ENCODE measurements around the gene TAL1. TPM values are rescaled to one million over a fixed set of nuclear protein-coding genes. Genes with fewer than 3 reads are reported as not detected.

TAL1 gene
- total and polyA plus RNA-seq, 2 of the 13 experiments (the other 11 are each of a cell fraction or from before 2014, with no cell fraction given), result 0.05 TPM; not detected in 1

GRCh38 chr1:47178020-47178419, 54.0 kb downstream of the TAL1 start (continued):
- TF ChIP-seq TEF (CRISPR knock-in tag; IDR thresholded peaks at IDR 0.05) (no peak), BHLHE40 (IDR thresholded peaks at IDR 0.05; ENCODE audit: low read length) (no peak), THAP7 (CRISPR knock-in tag; IDR thresholded peaks at IDR 0.05) (no peak), ZBTB20 (CRISPR knock-in tag; IDR thresholded peaks at IDR 0.05; ENCODE audit: borderline replicate concordance, low read depth) (no peak), ZFP37 (CRISPR knock-in tag; IDR thresholded peaks at IDR 0.05; ENCODE audit: borderline replicate concordance) (no peak)

- H2AFZ ChIP-seq (ENCODE audit: low read length), result no peak overlapping the region
- H3K9me3 ChIP-seq (ENCODE audit: low read length), result no peaks in the 10 kb centered on the region
- ATAC-seq, result peak; percentile 67
- CTCF ChIA-PET (ENCODE audit: low intra/inter-chr PET ratio, low total read pairs), result interaction anchor here (0.6 kb wide), 1 partner anchor 476 kb away, joined by 3 read pairs; no protein-coding TSS in a partner anchor
- no TSS peak for BruUV-seq (replicated peaks)
- H3K79me2 ChIP-seq (ENCODE audit: insufficient read depth, low read length), result no peaks in the 10 kb centered on the region
- H3K27me3 ChIP-seq (ENCODE audit: control insufficient read depth in 1 of 2, insufficient read depth in 2 of 2, low read length in 2 of 2), result no peaks in the 10 kb centered on the region; a peak in 1 of 5 replicates
- no peaks in the 10 kb centered on the region for H4K20me1 ChIP-seq (ENCODE audit: insufficient read depth, low read length)
- H3K9ac ChIP-seq (ENCODE audit: insufficient read depth, low read depth, low read length), result no peak overlapping the region
- WGBS (ENCODE audit: low lambda C conversion rate), result 6% methylated on average over 11 of the region's 11 CpGs
- no peak overlapping the region for H3K27ac ChIP-seq (ENCODE audit: extremely low read length, insufficient read depth, low read length)
- in situ Hi-C loops (cut with HindIII; ENCODE audit: extremely low pct_ligation_motif_present, low pct_unique_long_range_greater_than_20kb), result loop anchor here (25.0 kb wide), 1 partner anchor 537 kb away; no protein-coding TSS in a partner anchor
- no peak overlapping the region for H3K4me3 ChIP-seq (replicated peaks in 1 of 3; ENCODE audit: insufficient read depth in 1 of 3, low read depth in 2 of 3, low read length in 3 of 3)
- FAIRE-seq, result peak; percentile 61
- H3K4me2 ChIP-seq (ENCODE audit: low read depth, low read length), result peak overlapping the region; percentile 51
- POLR2A ChIA-PET, result no interaction called here
- intact Hi-C loops (cut with micrococcal nuclease; ENCODE audit: unreplicated experiment), result no loop called here
- H3K36me3 ChIP-seq (replicated peaks in 1 of 2; ENCODE audit: control insufficient read depth in 1 of 2, insufficient read depth in 2 of 2, low read length in 2 of 2), result no peaks in the 10 kb centered on the region
- DNase-seq (ENCODE audit: low spot score), result peak; percentile 64
- H3K4me1 ChIP-seq (ENCODE audit: insufficient read depth, low read length), result peaks cover 47% of the 10 kb centered on the region
- TF ChIP-seq ZNF574 (CRISPR knock-in tag; IDR thresholded peaks at IDR 0.05) (peak; percentile 43; the same call in 1 of the 2 replicates), TEAD3 (CRISPR knock-in tag; optimal IDR thresholded peaks at IDR 0.05; ENCODE audit: borderline replicate concordance) (peak; percentile 28), IRF2 (CRISPR knock-in tag; IDR thresholded peaks at IDR 0.05) (peak; percentile 62; the same call in 1 of the 2 replicates), HMGXB4 (CRISPR knock-in tag; IDR thresholded peaks at IDR 0.05; ENCODE audit: borderline replicate concordance in 1 of 2, low read depth in 1 of 2) (peak in 1 of 2 experiments; percentile 48; a peak in 1 of 4 replicates), STAG1 (CRISPR knock-in tag; IDR thresholded peaks at IDR 0.05) (peak; percentile 65), ZNF558 (CRISPR knock-in tag; IDR thresholded peaks at IDR 0.05; ENCODE audit: borderline replicate concordance) (no peak), ZNF3 (CRISPR knock-in tag; IDR thresholded peaks at IDR 0.05) (peak; percentile 67; the same call in 1 of the 2 replicates), ZNF644 (CRISPR knock-in tag; IDR thresholded peaks at IDR 0.05; ENCODE audit: low read depth) (0 out of 2 replicates have a peak, but pooled peaks have one; percentile 30), XRCC5 (optimal IDR thresholded peaks at IDR 0.05; ENCODE audit: low read length) (peak; percentile 50)
Measured at GRCh38 chr1:47175227-47175934, 56.6 kb downstream of the TAL1 start.
